Breast epithelium (tissue), 4 donors: ENCODE measurements around the gene GPR137B. TPM values are rescaled to one million over a fixed set of nuclear protein-coding genes. Genes with fewer than 3 reads are reported as not detected.

Experiments used
- DNase-seq, 2 donors: peaks; one replicate each; pipeline ENCODE4 v3.0.0-alpha.2; 2019; ENCODE audit warnings: low spot score in 2 of 2
- H3K27ac ChIP-seq, 2 donors: fragments of 200-600 bp; sonication (generic) in 1 of 2; one replicate each; pipeline ENCODE4 v1.5.1; 2016 to 2019; ENCODE audit warnings: mild to moderate bottlenecking in 1 of 2
- H3K27me3 ChIP-seq, 2 donors: fragments of 200-600 bp; sonication (generic) in 1 of 2; one replicate each; pipeline versions ENCODE4 v1.5.1 to v1.6.0; 2017 to 2019; ENCODE audit warnings: control low read depth in 1 of 2, mild to moderate bottlenecking in 1 of 2
- H3K36me3 ChIP-seq: fragments of 200-600 bp; one replicate; pipeline ENCODE4 v1.5.1; 2019
- H3K4me1 ChIP-seq, 2 donors: fragments of 200-600 bp; sonication (generic); one replicate each; pipeline ENCODE4 v1.5.1; 2016 to 2019; ENCODE audit warnings: control low read depth in 1 of 2
- H3K4me3 ChIP-seq, 3 donors: fragments of 200-600 bp; sonication (generic); 1 replicate in 2 of 3; 2 replicates in 1 of 3; pipeline ENCODE4 v1.5.1; 2016 to 2019; ENCODE audit warnings: mild to moderate bottlenecking in 3 of 3, moderate library complexity in 2 of 3
- H3K9me3 ChIP-seq, 2 donors: fragments of 200-600 bp; sonication (generic) in 1 of 2; one replicate each; pipeline ENCODE4 v1.5.1; 2016 to 2019; ENCODE audit warnings: control low read depth in 1 of 2
- CTCF ChIP-seq, 3 donors: fragments of 450-650 bp; IDR thresholded peaks; one replicate each; pipeline ENCODE4 v1.5.1; 2016 to 2017; ENCODE audit warnings: antibody characterized with exemption in 3 of 3, mild to moderate bottlenecking in 3 of 3, moderate library complexity in 3 of 3
- POLR2A ChIP-seq: fragments of 450-650 bp; IDR thresholded peaks from one replicate; pipeline ENCODE4 v1.6.1; 2016; ENCODE audit warnings: antibody characterized with exemption, mild to moderate bottlenecking, moderate library complexity
- POLR2AphosphoS5 ChIP-seq, 3 donors: sonication (generic); formaldehyde crosslinking; IDR thresholded peaks; one replicate each; pipeline ENCODE4 v1.6.1; 2017; ENCODE audit warnings: antibody characterized with exemption in 3 of 3
- intact Hi-C: fragments of 100-400 bp; cut with DNase I; formaldehyde crosslinking; loops from one replicate; pipeline ENCODE4 v1.15.1; 2023; ENCODE audit warnings: low total_unique reads
- total RNA-seq, 3 donors: library from RNA; depleted of rRNA; stranded (reverse); fragments of >200 nt; gene quantifications; one replicate each; pipeline ENCODE4 v1.1.0, GENCODE V29; 2016

The GPR137B gene
- total RNA-seq, 3 donors from 2014 or later, result 24.1 to 29.6 (median 25.6) TPM

DNA sequence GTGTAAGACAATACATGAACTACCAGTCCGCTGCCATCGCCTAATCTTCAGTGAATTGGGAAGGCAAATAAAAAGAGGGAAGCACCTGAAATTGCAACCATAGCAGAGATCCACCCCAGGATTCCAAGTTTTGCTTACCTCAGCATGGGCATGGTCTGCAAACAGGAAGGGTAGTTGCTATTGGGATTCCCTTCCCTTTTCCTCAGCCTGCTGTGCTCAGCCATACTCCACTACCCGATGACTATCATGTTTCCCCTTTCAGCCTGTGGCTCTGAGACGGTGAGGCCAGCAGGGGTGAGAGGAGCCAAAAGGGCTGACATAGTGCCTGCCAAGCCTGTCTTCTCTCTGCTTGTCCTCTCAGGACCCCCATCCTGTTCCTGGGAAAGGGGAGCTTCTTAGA lies 64.2 kb downstream of the GPR137B start:
- Histone ChIP-seq H3K4me3 (no peak overlapping the region), H3K27me3 (no peaks in the 10 kb centered on the region), H3K36me3 (no peaks in the 10 kb centered on the region), H3K27ac (no peak overlapping the region), H3K9me3 (peaks cover 0 to 8% of the 10 kb centered on the region in 2 donors), H3K4me1 (no peaks in the 10 kb centered on the region)
- intact Hi-C loops, result no loop called here
- TF ChIP-seq CTCF (IDR thresholded peaks at IDR 0.05) (no peak), POLR2A (no peak), POLR2AphosphoS5 (IDR thresholded peaks at IDR 0.05) (no peak)
- DNase-seq, result no peak

DNA sequence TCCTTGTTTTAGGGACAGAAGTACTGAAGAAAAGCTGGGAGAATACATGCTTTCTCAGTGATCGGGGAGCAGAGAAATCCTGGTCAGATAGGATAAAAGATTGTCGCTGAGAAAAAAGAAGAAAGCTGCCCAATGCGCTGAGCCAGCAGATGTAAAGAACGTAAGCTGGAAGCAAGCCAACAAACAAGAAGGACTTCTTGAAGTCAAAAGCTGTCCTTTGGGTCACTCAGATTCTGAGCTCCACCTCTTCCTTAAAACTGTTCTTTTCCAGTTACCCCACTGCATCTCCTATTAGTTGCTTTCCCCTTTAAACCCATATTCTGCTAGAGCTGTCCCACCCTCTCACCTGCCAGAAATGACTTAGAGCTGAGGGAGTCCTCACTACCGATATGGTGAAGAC lies 64.8 kb downstream of the GPR137B start:
- H3K27ac ChIP-seq, result no peak overlapping the region
- H3K4me3 ChIP-seq, result no peak overlapping the region
- H3K36me3 ChIP-seq, result no peaks in the 10 kb centered on the region
- peaks cover 0 to 3% of the 10 kb centered on the region in 2 donors for H3K9me3 ChIP-seq
- intact Hi-C loops, result no loop called here
- DNase-seq, result no peak
- no peaks in the 10 kb centered on the region for H3K27me3 ChIP-seq
- no peak for TF ChIP-seq CTCF (IDR thresholded peaks at IDR 0.05)
- H3K4me1 ChIP-seq, result no peaks in the 10 kb centered on the region

GRCh38 chr1:236207569-236207968 lies 65.2 kb downstream of the GPR137B start:
- no peaks in the 10 kb centered on the region for H3K9me3 ChIP-seq
- no peak overlapping the region for H3K27ac ChIP-seq
- intact Hi-C loops, result no loop called here
- H3K27me3 ChIP-seq, result no peaks in the 10 kb centered on the region
- no peaks in the 10 kb centered on the region for H3K4me1 ChIP-seq
- H3K36me3 ChIP-seq, result no peaks in the 10 kb centered on the region
- DNase-seq, result no peak
- TF ChIP-seq POLR2AphosphoS5 (IDR thresholded peaks at IDR 0.05), result no peak
- no peak for TF ChIP-seq POLR2A
- no peak for TF ChIP-seq CTCF (IDR thresholded peaks at IDR 0.05)
- H3K4me3 ChIP-seq, result no peak overlapping the region

DNA sequence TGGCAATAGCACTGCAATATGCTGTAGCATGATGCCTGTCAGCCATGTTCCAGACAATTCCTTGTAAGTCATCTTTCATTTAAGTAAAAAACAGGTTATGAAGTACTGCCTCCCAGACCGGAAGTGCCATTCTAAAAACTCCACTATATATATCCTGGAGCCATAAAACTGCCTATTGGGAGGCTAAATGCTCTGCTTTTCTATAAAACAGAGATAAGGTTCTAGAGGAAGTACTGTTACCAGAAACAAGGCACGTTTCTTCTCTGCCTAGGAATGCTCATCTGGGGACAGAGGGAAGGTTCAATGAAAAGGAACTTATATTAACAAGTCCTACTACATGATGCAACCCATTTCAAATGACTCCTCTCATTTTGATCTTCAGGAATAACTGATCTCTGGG lies 66.8 kb downstream of the GPR137B start:
- TF ChIP-seq CTCF (IDR thresholded peaks at IDR 0.05) (no peak), POLR2AphosphoS5 (IDR thresholded peaks at IDR 0.05) (no peak), POLR2A (no peak)
- Histone ChIP-seq H3K4me1 (no peaks in the 10 kb centered on the region), H3K27ac (no peak overlapping the region), H3K9me3 (no peaks in the 10 kb centered on the region), H3K27me3 (no peaks in the 10 kb centered on the region), H3K4me3 (no peak overlapping the region), H3K36me3 (no peaks in the 10 kb centered on the region)
- intact Hi-C loops, result no loop called here
- no peak for DNase-seq

- no peaks in the 10 kb centered on the region for H3K27me3 ChIP-seq
- H3K9me3 ChIP-seq, result no peaks in the 10 kb centered on the region
- no peak overlapping the region for H3K27ac ChIP-seq
- no peak overlapping the region for H3K4me3 ChIP-seq
- intact Hi-C loops, result no loop called here
- H3K36me3 ChIP-seq, result no peaks in the 10 kb centered on the region
- no peak for TF ChIP-seq CTCF (IDR thresholded peaks at IDR 0.05)
- H3K4me1 ChIP-seq, result no peaks in the 10 kb centered on the region
- no peak for DNase-seq
Observed at GRCh38 chr1:236209713-236210112, 67.4 kb downstream of the GPR137B start.
